ENCODE results near the gene MAML1.

MAML1 gene

GRCh38 chr5:179794171-179794570, 61.5 kb downstream of the MAML1 start:
- no peak for DNase-seq

- peak in 1 of 3 experiments; percentile 21 for DNase-seq
Observed at GRCh38 chr5:179794575-179794974, 62.0 kb downstream of the MAML1 start.

GRCh38 chr5:179795049-179795862, 62.6 kb downstream of the MAML1 start:
- DNase-seq: peak; percentile 54 to 81 (median 71)

- peak; percentile 79 to 87 (median 87) for DNase-seq
Observed at GRCh38 chr5:179795863-179796833, 63.5 kb downstream of the MAML1 start.

- no peak for DNase-seq
Observed at GRCh38 chr5:179796877-179797608, 64.4 kb downstream of the MAML1 start.

- DNase-seq: no peak
Observed at GRCh38 chr5:179797741-179798140, 65.1 kb downstream of the MAML1 start.

- DNase-seq: no peak
Observed at GRCh38 chr5:179798144-179798770, 65.6 kb downstream of the MAML1 start.

- DNase-seq: no peak
Observed at GRCh38 chr5:179798771-179799643, 66.4 kb downstream of the MAML1 start.

- DNase-seq: no peak
Observed at GRCh38 chr5:179799644-179799973, 67.0 kb downstream of the MAML1 start.

GRCh38 chr5:179800071-179800695, 67.6 kb downstream of the MAML1 start:
- no peak for DNase-seq

- DNase-seq: no peak
Observed at GRCh38 chr5:179800696-179801201, 68.1 kb downstream of the MAML1 start.

GRCh38 chr5:179801304-179802206, 68.9 kb downstream of the MAML1 start:
- peak; percentile 34 to 82 (median 58) for DNase-seq

- DNase-seq: peak in 1 of 3 experiments; percentile 33
Observed at GRCh38 chr5:179802207-179802883, 69.7 kb downstream of the MAML1 start.

GRCh38 chr5:179802950-179803562, 70.4 kb downstream of the MAML1 start:
- peak; percentile 82 to 94 (median 83) for DNase-seq

- peak in 2 of 3 experiments; percentile 58 to 76 for DNase-seq
Observed at GRCh38 chr5:179803651-179804554, 71.3 kb downstream of the MAML1 start.

GRCh38 chr5:179804555-179804947, 71.9 kb downstream of the MAML1 start:
- no peak for DNase-seq

GRCh38 chr5:179805070-179805528, 72.5 kb downstream of the MAML1 start:
- DNase-seq: peak in 1 of 3 experiments; percentile 36

Data from NCI-H1417 (cell line).